ENCODE results near the gene TPRG1. TPM values are rescaled to one million over a fixed set of nuclear protein-coding genes. Genes with fewer than 3 reads are reported as not detected.

Gene TPRG1, protein sequence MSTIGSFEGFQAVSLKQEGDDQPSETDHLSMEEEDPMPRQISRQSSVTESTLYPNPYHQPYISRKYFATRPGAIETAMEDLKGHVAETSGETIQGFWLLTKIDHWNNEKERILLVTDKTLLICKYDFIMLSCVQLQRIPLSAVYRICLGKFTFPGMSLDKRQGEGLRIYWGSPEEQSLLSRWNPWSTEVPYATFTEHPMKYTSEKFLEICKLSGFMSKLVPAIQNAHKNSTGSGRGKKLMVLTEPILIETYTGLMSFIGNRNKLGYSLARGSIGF
- 1 to 10 TPM in 4 of 5 experiments, under 1 TPM in 1; 0.13 to 5.4 (median 3.3) TPM for total RNA-seq
- polyA plus RNA-seq, result under 1 TPM; 0.16 to 0.45 TPM
- total RNA-seq, result 1.3 reads per million, percentile 2 among the genes with 10 or more reads in this experiment

DNA sequence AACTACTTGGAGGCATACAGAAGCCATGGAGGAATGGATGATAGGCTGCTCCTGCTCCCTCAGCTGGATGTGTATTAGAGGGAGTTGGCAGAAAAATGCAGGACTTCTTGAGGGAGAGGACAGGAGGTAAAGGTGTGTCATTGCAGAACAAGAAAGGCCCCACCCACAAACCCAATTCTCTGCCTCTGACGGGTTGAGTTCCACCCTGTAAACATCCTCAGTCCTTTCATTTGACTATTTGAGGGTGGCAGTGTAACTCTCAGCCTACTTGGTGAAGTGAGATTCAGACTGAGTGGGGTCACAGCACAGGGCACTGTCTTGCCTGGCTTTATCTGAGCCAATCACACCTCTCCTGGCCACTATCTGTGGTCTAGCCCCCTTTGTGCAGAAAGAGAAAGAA, at the start of gene TPRG1:
Gene TPRG1, plus strand, starts transcription at position 265 of the 400 bp plus-strand sequence. CDS start 35,414 bp downstream, outside the sequence.
- peaks cover 0 to 1% (median 0%) of the 10 kb centered on the region in 11 donors for H3K9me3 Mint-ChIP-seq
- Histone ChIP-seq H3K27me3 (ENCODE audit: control insufficient read depth in 2 of 2, insufficient read depth in 2 of 2, low read length in 2 of 2) (no peaks in the 10 kb centered on the region), H3K36me3 (ENCODE audit: control insufficient read depth in 2 of 3, insufficient read depth in 3 of 3, low read length in 3 of 3) (no peaks in the 10 kb centered on the region), H3K4me3 (ENCODE audit: low read length) (no peak within 1 kb of the TSS), H3K27ac (ENCODE audit: low read depth, low read length) (no peak within 1 kb of the TSS), H3K9me3 (ENCODE audit: control insufficient read depth in 2 of 3, low read length in 3 of 3) (no peaks in the 10 kb centered on the region), H3K4me1 (ENCODE audit: control insufficient read depth in 2 of 2, insufficient read depth in 2 of 2, low read length in 2 of 2) (peaks cover 0 to 5% of the 10 kb centered on the region in 2 donors)
- DNase-seq (peak in 4 of 9 donors; percentile 9 to 31 (median 17)), ATAC-seq (peak; percentile 29)
- peaks cover 9 to 26% (median 18%) of the 10 kb centered on the region in 7 donors for H3K4me1 Mint-ChIP-seq
- H3K27ac Mint-ChIP-seq, result peak within 1 kb of the TSS in 8 of 9 donors; percentile 26 to 86 (median 66)
- intact Hi-C loops (cut with micrococcal nuclease), result no loop called here
- H3K4me3 Mint-ChIP-seq, result peak within 1 kb of the TSS in 7 of 10 donors; percentile 36 to 52 (median 42)
- ChIA-PET CTCF (no interaction called here), POLR2A (no interaction called here)
- peaks cover 0 to 1% (median 0%) of the 10 kb centered on the region in 5 donors for H3K36me3 Mint-ChIP-seq
- H3K27me3 Mint-ChIP-seq, result peaks cover 0 to 2% (median 0%) of the 10 kb centered on the region in 5 donors

DNA sequence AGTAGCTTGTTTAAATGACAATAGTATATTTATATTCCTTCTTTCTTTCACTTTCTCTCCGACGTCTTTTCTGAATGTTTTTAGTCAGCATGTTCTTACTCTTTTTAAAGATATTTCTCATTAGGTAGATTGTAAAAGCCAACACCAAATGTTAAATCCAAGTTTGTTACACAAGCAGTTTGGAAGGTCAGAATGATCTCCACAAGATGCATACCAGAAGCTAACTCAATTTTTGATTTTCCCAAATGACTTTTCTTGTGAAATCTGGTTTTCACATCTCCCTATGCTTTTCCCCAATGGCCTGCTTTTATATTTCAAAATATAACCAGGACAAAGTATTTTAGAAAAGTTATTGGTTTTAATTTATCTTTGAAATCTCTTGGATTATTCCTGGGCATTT, 49.7 kb upstream of the TPRG1 start:
- Mint-ChIP-seq H3K27me3 (peaks cover 0 to 3% (median 0%) of the 10 kb centered on the region in 5 donors), H3K4me3 (no peak overlapping the region), H3K36me3 (peaks cover 0 to 9% (median 0%) of the 10 kb centered on the region in 5 donors), H3K4me1 (peaks cover 0 to 12% (median 0%) of the 10 kb centered on the region in 7 donors), H3K9me3 (peaks cover 0 to 23% (median 10%) of the 10 kb centered on the region in 11 donors), H3K27ac (no peak overlapping the region)
- CTCF ChIA-PET, result interaction anchor here (1.0 kb wide), 1 partner anchor 23 kb away, joined by 3 read pairs; no protein-coding TSS in a partner anchor
- Histone ChIP-seq H3K36me3 (ENCODE audit: control insufficient read depth in 2 of 3, insufficient read depth in 3 of 3, low read length in 3 of 3) (no peaks in the 10 kb centered on the region), H3K9me3 (ENCODE audit: control insufficient read depth in 2 of 3, low read length in 3 of 3) (peaks cover 0 to 8% (median 0%) of the 10 kb centered on the region in 3 experiments), H3K4me1 (ENCODE audit: control insufficient read depth in 2 of 2, insufficient read depth in 2 of 2, low read length in 2 of 2) (peaks cover 0 to 32% of the 10 kb centered on the region in 2 donors), H3K4me3 (ENCODE audit: low read length) (peak overlapping the region; percentile 50), H3K27ac (ENCODE audit: low read depth, low read length) (no peak overlapping the region), H3K27me3 (ENCODE audit: control insufficient read depth in 2 of 2, insufficient read depth in 2 of 2, low read length in 2 of 2) (no peaks in the 10 kb centered on the region)
- intact Hi-C loops (cut with micrococcal nuclease), result no loop called here
- DNase-seq (no peak), ATAC-seq (no peak)
- POLR2A ChIA-PET, result interaction anchor here (0.9 to 1.2 kb wide), 3 partner anchors 8 to 15 kb away, joined by 3 to 8 read pairs (median 5); no protein-coding TSS in a partner anchor

DNA sequence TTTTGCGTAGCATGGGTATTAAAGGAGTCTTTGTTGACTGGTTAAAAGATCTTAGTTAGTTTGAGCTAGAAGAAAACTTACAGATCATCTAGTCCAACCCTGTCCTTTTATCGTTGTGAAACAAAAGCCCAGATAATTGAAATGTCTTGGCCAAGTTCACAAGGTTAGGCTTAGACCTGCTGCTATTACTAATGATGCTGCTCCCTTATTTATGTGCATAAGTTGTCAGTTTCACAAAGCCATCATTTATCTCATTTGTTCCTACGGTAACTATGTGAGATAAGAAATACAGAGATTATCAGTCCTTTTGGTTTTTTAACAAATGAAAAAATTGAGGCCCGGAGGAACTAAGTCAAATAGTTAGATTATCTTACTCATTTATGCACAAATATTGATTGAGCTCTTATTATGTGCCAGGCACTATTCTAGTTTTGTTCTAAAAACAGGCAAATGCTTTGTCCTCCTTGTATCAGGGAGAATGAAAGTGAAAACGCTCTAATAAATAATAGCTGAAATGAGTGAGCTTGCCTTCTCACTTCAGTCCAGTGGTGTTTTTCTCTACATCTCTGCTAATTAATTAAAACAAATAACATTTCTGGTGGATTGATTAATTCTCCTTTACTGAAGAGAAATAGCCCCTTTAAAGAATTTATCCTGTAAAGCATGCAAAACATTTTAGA, 49.1 kb upstream of the TPRG1 start:
- DNase-seq (no peak), ATAC-seq (no peak)
- peaks cover 0 to 8% (median 0%) of the 10 kb centered on the region in 5 donors for H3K36me3 Mint-ChIP-seq
- Histone ChIP-seq H3K27ac (ENCODE audit: low read depth, low read length) (no peak overlapping the region), H3K27me3 (ENCODE audit: control insufficient read depth in 2 of 2, insufficient read depth in 2 of 2, low read length in 2 of 2) (no peaks in the 10 kb centered on the region), H3K4me1 (ENCODE audit: control insufficient read depth in 2 of 2, insufficient read depth in 2 of 2, low read length in 2 of 2) (peaks cover 0 to 32% of the 10 kb centered on the region in 2 donors), H3K4me3 (ENCODE audit: low read length) (peak overlapping the region; percentile 50), H3K9me3 (ENCODE audit: control insufficient read depth in 2 of 3, low read length in 3 of 3) (peaks cover 0 to 8% (median 0%) of the 10 kb centered on the region in 3 experiments), H3K36me3 (ENCODE audit: control insufficient read depth in 2 of 3, insufficient read depth in 3 of 3, low read length in 3 of 3) (no peaks in the 10 kb centered on the region)
- CTCF ChIA-PET, result interaction anchor here (1.0 to 1.1 kb wide), 2 partner anchors 22 to 23 kb away, joined by 3 read pairs; no protein-coding TSS in a partner anchor
- no peak overlapping the region for H3K4me3 Mint-ChIP-seq
- H3K27me3 Mint-ChIP-seq, result peaks cover 0 to 3% (median 0%) of the 10 kb centered on the region in 5 donors
- intact Hi-C loops (cut with micrococcal nuclease), result no loop called here
- H3K4me1 Mint-ChIP-seq, result peaks cover 0 to 12% (median 0%) of the 10 kb centered on the region in 7 donors
- peaks cover 0 to 21% (median 10%) of the 10 kb centered on the region in 11 donors for H3K9me3 Mint-ChIP-seq
- no peak overlapping the region for H3K27ac Mint-ChIP-seq
- POLR2A ChIA-PET, result interaction anchor here (0.9 kb wide), 1 partner anchor 14 kb away, joined by 3 read pairs; no protein-coding TSS in a partner anchor

DNA sequence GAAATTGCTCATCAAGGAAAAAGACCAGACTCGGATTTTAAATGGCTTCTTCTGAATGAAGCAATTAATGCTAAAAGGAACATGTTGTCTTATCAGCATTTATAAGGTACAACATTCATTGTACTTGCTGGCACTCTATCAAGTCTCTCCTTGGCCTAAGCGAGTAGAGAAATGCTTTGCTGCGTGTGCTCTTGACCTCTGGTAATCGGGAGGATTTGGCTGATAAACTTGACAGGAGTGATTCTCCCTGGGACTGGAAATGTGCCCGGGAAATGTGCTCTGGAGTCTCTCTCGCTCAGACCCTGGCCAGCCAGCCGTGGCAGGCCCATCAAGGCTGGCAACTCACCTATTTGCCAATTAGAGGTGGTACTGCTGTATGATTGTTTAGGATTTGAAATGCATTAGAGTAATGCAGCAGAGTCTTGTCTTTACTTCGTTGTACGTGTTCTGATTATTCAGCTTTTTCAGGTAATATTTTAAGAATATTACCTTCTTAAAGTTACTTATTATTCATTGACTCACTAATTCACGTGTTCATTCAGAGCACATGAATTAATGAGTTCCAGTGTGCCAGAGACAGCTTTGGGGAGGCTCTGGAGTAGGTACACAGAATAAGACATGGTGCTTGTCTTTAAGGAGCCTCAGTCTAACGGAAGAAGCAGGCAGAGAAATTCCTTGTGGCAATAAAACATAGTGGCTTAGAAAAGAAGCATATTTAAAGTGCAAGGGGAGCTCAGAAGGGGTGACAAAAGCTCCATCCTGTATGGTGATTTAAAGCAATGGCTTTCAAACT, 48.0 kb upstream of the TPRG1 start:
- peak overlapping the region; percentile 24 for H3K4me3 ChIP-seq (ENCODE audit: low read length)
- intact Hi-C loops (cut with micrococcal nuclease), result no loop called here
- H3K4me3 Mint-ChIP-seq, result no peak overlapping the region
- peaks cover 0 to 3% (median 0%) of the 10 kb centered on the region in 5 donors for H3K27me3 Mint-ChIP-seq
- H3K27ac ChIP-seq (ENCODE audit: low read depth, low read length), result no peak overlapping the region
- no peaks in the 10 kb centered on the region for H3K36me3 ChIP-seq (ENCODE audit: control insufficient read depth in 2 of 3, insufficient read depth in 3 of 3, low read length in 3 of 3)
- peaks cover 0 to 17% (median 8%) of the 10 kb centered on the region in 11 donors for H3K9me3 Mint-ChIP-seq
- peaks cover 0 to 32% of the 10 kb centered on the region in 2 donors for H3K4me1 ChIP-seq (ENCODE audit: control insufficient read depth in 2 of 2, insufficient read depth in 2 of 2, low read length in 2 of 2)
- no peak overlapping the region for H3K27ac Mint-ChIP-seq
- ChIA-PET POLR2A (no interaction called here), CTCF (interaction anchor here (0.5 to 1.8 kb wide), 3 partner anchors 19 to 1381 kb away, joined by 3 to 4 read pairs (median 3); no protein-coding TSS in a partner anchor)
- peaks cover 0 to 5% (median 0%) of the 10 kb centered on the region in 5 donors for H3K36me3 Mint-ChIP-seq
- H3K27me3 ChIP-seq (ENCODE audit: control insufficient read depth in 2 of 2, insufficient read depth in 2 of 2, low read length in 2 of 2), result no peaks in the 10 kb centered on the region
- ATAC-seq, result no peak
- H3K9me3 ChIP-seq (ENCODE audit: control insufficient read depth in 2 of 3, low read length in 3 of 3), result peaks cover 0 to 8% (median 0%) of the 10 kb centered on the region in 3 experiments
- no peak for DNase-seq
- H3K4me1 Mint-ChIP-seq, result peaks cover 0 to 12% (median 0%) of the 10 kb centered on the region in 7 donors

DNA sequence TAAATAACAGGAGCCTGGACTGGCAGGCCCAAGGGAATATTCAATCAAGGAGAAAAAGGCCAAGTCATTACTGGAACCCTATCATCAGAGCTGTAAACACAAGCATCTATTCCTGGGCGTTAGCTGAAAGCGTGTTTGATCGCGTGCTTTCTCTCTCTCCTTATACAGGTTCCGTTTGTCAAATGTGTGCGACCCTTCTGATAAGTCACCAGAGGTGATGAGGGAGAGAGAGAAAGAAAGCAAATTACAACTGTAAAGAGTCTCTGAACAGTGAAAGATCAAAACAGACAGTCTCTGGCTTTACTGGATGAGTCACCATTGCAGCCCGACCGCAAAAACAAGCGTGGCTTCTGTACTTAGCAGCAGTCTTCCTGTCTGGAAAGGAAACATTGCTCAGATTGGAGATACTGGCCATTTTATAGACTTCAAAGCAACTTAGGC, 39.5 kb upstream of the TPRG1 start:
- no peaks in the 10 kb centered on the region for H3K27me3 ChIP-seq (ENCODE audit: control insufficient read depth in 2 of 2, insufficient read depth in 2 of 2, low read length in 2 of 2)
- ATAC-seq (peak; percentile 96), DNase-seq (peak in 8 of 9 donors; percentile 20 to 76 (median 62))
- intact Hi-C loops (cut with micrococcal nuclease), result loop anchor here (1.0 to 10.0 kb wide), 16 partner anchors 12 to 1765 kb away; partner anchors contain the start of genes RTP4 (in 2 of the 2), IL1RAP (in 1 of the 2) and LPP (in 1 of the 2)
- peak overlapping the region; percentile 43 to 98 (median 79) for H3K27ac Mint-ChIP-seq
- peak overlapping the region; percentile 39 to 83 (median 71) for H3K4me3 Mint-ChIP-seq
- no peaks in the 10 kb centered on the region for H3K9me3 ChIP-seq (ENCODE audit: control insufficient read depth in 2 of 3, low read length in 3 of 3)
- H3K27ac ChIP-seq (ENCODE audit: low read depth, low read length), result peak overlapping the region; percentile 22
- peaks cover 13 to 34% of the 10 kb centered on the region in 2 donors for H3K4me1 ChIP-seq (ENCODE audit: control insufficient read depth in 2 of 2, insufficient read depth in 2 of 2, low read length in 2 of 2)
- H3K36me3 ChIP-seq (ENCODE audit: control insufficient read depth in 2 of 3, insufficient read depth in 3 of 3, low read length in 3 of 3), result no peaks in the 10 kb centered on the region
- ChIA-PET POLR2A (interaction anchor here (0.8 to 2.0 kb wide), 3 partner anchors 11 to 1393 kb away, joined by 3 to 8 read pairs (median 4); no protein-coding TSS in a partner anchor), CTCF (interaction anchor here (0.8 to 2.5 kb wide), 5 partner anchors 15 to 1392 kb away, joined by 3 to 13 read pairs (median 4); no protein-coding TSS in a partner anchor)
- peaks cover 0 to 14% (median 2%) of the 10 kb centered on the region in 11 donors for H3K9me3 Mint-ChIP-seq
- H3K36me3 Mint-ChIP-seq, result peaks cover 0 to 25% (median 0%) of the 10 kb centered on the region in 5 donors
- no peaks in the 10 kb centered on the region for H3K27me3 Mint-ChIP-seq
- H3K4me1 Mint-ChIP-seq, result peaks cover 13 to 38% (median 23%) of the 10 kb centered on the region in 7 donors
- peak overlapping the region; percentile 26 for H3K4me3 ChIP-seq (ENCODE audit: low read length)
